Natural killer cell (primary cell): ENCODE measurements around the gene MMP24. TPM values are rescaled to one million over a fixed set of nuclear protein-coding genes. Genes with fewer than 3 reads are reported as not detected.

ENCODE experiments used
- ATAC-seq, 3 donors: fragments of 150-1000 bp in 2 of 3; fragments of 200-7000 bp in 1 of 3; cut with Tn5 transposase; 1 replicate in 1 of 3; 2 replicates in 2 of 3; pipeline ENCODE4 v1.10.0; 2021; ENCODE audit warnings: mild to moderate bottlenecking in 2 of 3, moderate library complexity in 2 of 3
- DNase-seq, 2 donors: peaks; one replicate each; pipeline versions ENCODE4 v3.0.0 to v3.0.0-alpha.2; 2013 to 2021; ENCODE audit warnings: mixed read lengths in 1 of 2
- H3K27ac ChIP-seq: one replicate; pipeline ENCODE4 v1.5.1; 2013; ENCODE audit warnings: mild to moderate bottlenecking, low read length
- H3K27me3 ChIP-seq: one replicate; pipeline ENCODE4 v1.6.1; 2013; ENCODE audit warnings: low read length; ENCODE audit not compliant: control insufficient read depth, insufficient read depth
- H3K36me3 ChIP-seq: one replicate; pipeline ENCODE4 v1.6.1; 2013; ENCODE audit warnings: low read length; ENCODE audit not compliant: control insufficient read depth, insufficient read depth
- H3K4me1 ChIP-seq: one replicate; pipeline ENCODE4 v1.6.1; 2013; ENCODE audit warnings: low read length; ENCODE audit not compliant: control insufficient read depth, insufficient read depth
- H3K4me3 ChIP-seq: one replicate; pipeline ENCODE4 v1.5.1; 2013; ENCODE audit warnings: low read length
- H3K9me3 ChIP-seq: one replicate; pipeline ENCODE4 v1.6.1; 2013; ENCODE audit warnings: low read length; ENCODE audit not compliant: control insufficient read depth, insufficient read depth
- H3K27ac Mint-ChIP-seq, 2 donors: one replicate each; pipeline ENCODE4 v1.8.0; 2022; ENCODE audit warnings: mild to moderate bottlenecking in 2 of 2, mixed read lengths in 2 of 2, moderate library complexity in 1 of 2
- H3K27me3 Mint-ChIP-seq, 2 donors: one replicate each; pipeline ENCODE4 v1.8.0; 2022; ENCODE audit warnings: low read depth in 2 of 2, mixed read lengths in 2 of 2
- H3K36me3 Mint-ChIP-seq: one replicate; pipeline ENCODE4 v1.8.0; 2022; ENCODE audit warnings: mixed read lengths
- H3K4me1 Mint-ChIP-seq, 2 donors: one replicate each; pipeline ENCODE4 v1.8.0; 2022; ENCODE audit warnings: mixed read lengths in 2 of 2
- H3K4me3 Mint-ChIP-seq: one replicate; pipeline ENCODE4 v1.8.0; 2022; ENCODE audit warnings: mild to moderate bottlenecking, moderate library complexity, mixed read lengths
- H3K9me3 Mint-ChIP-seq, 2 donors: one replicate each; pipeline ENCODE4 v1.8.0; 2022; ENCODE audit warnings: mixed read lengths in 2 of 2
- WGBS: methylation state at CpG from one replicate; pipeline ENCODE4 v1.1.7; 2013; ENCODE audit warnings: missing lambda C conversion rate; ENCODE audit not compliant: insufficient coverage; 5-methylcytosine and 5-hydroxymethylcytosine counted together
- intact Hi-C: fragments of 100-400 bp; cut with micrococcal nuclease; formaldehyde crosslinking; loops from one replicate; pipeline ENCODE4 v1.14.2; 2022
- total RNA-seq, 4 donors: library from RNA; stranded (reverse); fragments of 120-200 nt in 1 of 4; gene quantifications; one replicate each; pipeline versions ENCODE4 v1.2.3 to v1.2.4, GENCODE V29; 2013 to 2022
- TF ChIP-seq, protein P1 (sequence below): fragments of 200-600 bp; IDR thresholded peaks from one replicate; pipeline ENCODE4 v1.8.0; 2022; ENCODE audit warnings: antibody characterized with exemption

MMP24 gene
- total RNA-seq, 3 donors from 2014 or later (not counting 1 experiment from before 2014, with no cell fraction given): 0.14 to 0.18 (median 0.16) TPM

DNA sequence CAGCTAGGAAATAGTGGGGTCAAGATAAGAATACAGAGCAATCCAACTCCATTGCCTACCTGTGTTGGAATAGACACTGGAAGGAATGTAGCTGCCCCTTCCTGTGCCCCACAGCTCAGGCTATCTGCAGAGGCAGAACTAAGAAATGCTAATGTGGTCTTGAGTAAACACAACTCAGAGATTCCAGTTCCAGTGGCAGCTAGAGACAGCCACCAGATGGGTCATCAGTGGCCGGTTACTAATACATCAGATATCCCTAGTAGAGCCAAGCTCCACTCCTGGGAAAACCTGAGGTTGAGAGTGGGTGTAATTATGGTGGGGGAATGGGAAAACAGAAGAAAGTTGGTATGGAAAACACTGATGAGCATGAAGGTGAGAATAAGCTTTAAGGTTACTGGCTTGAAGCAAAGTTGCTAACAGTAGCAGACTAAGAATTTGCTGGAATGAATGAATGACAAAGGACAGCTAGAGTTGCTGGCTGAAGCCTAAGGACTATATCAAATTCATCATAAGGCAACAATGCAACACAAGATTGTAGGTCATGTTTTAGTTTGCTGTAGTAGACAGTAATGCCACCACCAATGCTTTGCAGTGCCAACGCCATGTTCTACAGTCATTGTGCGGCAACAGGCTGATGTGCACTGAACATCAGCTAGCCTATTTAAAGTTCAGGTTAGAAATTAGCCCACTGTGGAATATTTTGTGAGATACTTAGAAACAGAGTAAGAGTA is 94.1 kb downstream of the MMP24 start:
- Mint-ChIP-seq H3K4me3 (no peak overlapping the region), H3K27ac (no peak overlapping the region)
- intact Hi-C loops: no loop called here

DNA sequence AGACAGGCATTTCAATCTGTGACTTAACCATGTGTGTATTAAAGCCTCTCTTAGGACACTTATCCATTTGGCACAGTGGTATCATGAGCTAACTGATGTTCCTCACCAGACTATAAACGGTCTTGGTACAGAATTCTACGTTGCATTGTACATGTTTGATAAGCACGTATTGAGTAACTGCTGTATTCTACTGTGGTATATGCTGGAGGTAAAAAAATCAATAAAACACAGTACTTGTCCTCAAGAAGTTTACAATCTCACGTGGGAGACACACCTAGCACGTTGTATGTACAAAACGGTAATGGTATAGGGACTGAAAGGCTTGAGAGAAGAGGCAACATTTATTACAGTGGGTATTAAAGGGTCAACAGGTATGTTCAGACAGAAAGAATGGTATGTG is 98.9 kb downstream of the MMP24 start:
- no peak overlapping the region for H3K27ac Mint-ChIP-seq
- H3K36me3 Mint-ChIP-seq: no peaks in the 10 kb centered on the region
- Histone ChIP-seq H3K27ac (no peak overlapping the region), H3K4me1 (no peaks in the 10 kb centered on the region), H3K27me3 (no peaks in the 10 kb centered on the region), H3K9me3 (no peaks in the 10 kb centered on the region), H3K36me3 (no peaks in the 10 kb centered on the region), H3K4me3 (no peak overlapping the region)
- no peaks in the 10 kb centered on the region for H3K27me3 Mint-ChIP-seq
- no peak overlapping the region for H3K4me3 Mint-ChIP-seq
- TF ChIP-seq, protein P1, sequence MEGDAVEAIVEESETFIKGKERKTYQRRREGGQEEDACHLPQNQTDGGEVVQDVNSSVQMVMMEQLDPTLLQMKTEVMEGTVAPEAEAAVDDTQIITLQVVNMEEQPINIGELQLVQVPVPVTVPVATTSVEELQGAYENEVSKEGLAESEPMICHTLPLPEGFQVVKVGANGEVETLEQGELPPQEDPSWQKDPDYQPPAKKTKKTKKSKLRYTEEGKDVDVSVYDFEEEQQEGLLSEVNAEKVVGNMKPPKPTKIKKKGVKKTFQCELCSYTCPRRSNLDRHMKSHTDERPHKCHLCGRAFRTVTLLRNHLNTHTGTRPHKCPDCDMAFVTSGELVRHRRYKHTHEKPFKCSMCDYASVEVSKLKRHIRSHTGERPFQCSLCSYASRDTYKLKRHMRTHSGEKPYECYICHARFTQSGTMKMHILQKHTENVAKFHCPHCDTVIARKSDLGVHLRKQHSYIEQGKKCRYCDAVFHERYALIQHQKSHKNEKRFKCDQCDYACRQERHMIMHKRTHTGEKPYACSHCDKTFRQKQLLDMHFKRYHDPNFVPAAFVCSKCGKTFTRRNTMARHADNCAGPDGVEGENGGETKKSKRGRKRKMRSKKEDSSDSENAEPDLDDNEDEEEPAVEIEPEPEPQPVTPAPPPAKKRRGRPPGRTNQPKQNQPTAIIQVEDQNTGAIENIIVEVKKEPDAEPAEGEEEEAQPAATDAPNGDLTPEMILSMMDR: no peak
- 82% methylated on average over 6 of the region's 6 CpGs for WGBS
- no peaks in the 10 kb centered on the region for H3K9me3 Mint-ChIP-seq
- ATAC-seq (no peak), DNase-seq (no peak)
- H3K4me1 Mint-ChIP-seq: no peaks in the 10 kb centered on the region
- intact Hi-C loops: no loop called here

More for the DNA sequence above, 94.1 kb downstream of the MMP24 start:
- H3K27me3 Mint-ChIP-seq: no peaks in the 10 kb centered on the region
- H3K4me3 ChIP-seq: no peak overlapping the region
- H3K4me1 Mint-ChIP-seq: peaks cover under 1 to 14% of the 10 kb centered on the region in 2 donors
- 94% methylated on average over 3 of the region's 3 CpGs for WGBS
- no peak for DNase-seq
- no peak for ATAC-seq
- H3K27ac ChIP-seq: no peak overlapping the region
- H3K9me3 Mint-ChIP-seq: no peaks in the 10 kb centered on the region
- TF ChIP-seq, protein P1: no peak
- no peaks in the 10 kb centered on the region for H3K36me3 Mint-ChIP-seq
- H3K27me3 ChIP-seq: no peaks in the 10 kb centered on the region
- no peaks in the 10 kb centered on the region for H3K36me3 ChIP-seq
- H3K4me1 ChIP-seq: peaks cover 3% of the 10 kb centered on the region
- no peaks in the 10 kb centered on the region for H3K9me3 ChIP-seq

DNA sequence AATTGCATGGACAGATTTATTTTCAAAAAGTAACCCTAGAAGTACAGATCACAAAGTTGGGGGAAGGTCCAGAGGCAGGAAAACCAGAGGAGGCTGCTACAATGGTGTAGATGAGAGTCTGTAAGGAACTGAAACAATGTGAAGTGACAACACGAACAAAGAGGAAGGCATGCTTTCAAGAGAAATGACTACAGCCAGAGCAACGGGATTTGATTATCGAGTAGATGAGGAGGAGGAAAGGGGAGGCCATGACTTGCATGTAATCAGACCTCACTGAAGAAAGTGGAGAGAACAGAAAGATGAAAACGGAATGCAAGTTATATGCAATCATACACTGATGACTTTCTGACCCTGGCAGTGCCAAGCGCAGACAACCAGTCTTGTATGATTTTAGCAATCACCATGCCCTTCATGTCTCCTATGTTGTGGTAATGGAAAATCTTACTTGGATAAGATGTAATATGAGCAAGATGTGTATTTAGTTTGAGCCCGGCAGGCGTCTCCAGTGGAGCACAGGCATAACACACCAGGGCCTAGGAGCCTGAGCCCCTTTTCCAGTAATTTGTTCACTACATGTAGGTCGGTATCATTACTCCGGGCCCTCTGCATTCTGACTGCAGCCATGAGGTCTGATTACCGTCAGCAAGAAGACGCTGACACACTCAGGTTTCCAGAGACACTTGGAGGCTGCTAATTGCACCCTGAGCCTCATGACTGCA is 99.7 kb downstream of the MMP24 start:
- WGBS: 85% methylated on average over 11 of the region's 11 CpGs

More for the DNA sequence above, 99.7 kb downstream of the MMP24 start:
- no peak overlapping the region for H3K4me3 Mint-ChIP-seq
- Histone ChIP-seq H3K27me3 (no peaks in the 10 kb centered on the region), H3K27ac (no peak overlapping the region), H3K4me3 (no peak overlapping the region), H3K9me3 (no peaks in the 10 kb centered on the region), H3K4me1 (no peaks in the 10 kb centered on the region), H3K36me3 (no peaks in the 10 kb centered on the region)
- H3K4me1 Mint-ChIP-seq: no peaks in the 10 kb centered on the region
- no peaks in the 10 kb centered on the region for H3K36me3 Mint-ChIP-seq
- ATAC-seq (no peak), DNase-seq (no peak)
- intact Hi-C loops: no loop called here
- no peaks in the 10 kb centered on the region for H3K9me3 Mint-ChIP-seq
- H3K27ac Mint-ChIP-seq: no peak overlapping the region
- no peaks in the 10 kb centered on the region for H3K27me3 Mint-ChIP-seq
- TF ChIP-seq, protein P1: no peak

Other genes starting within 250 kb of the MMP24 start
- gene TRPC4AP, start 133.9 kb upstream of the MMP24 start, total RNA-seq: 10 to 100 TPM; 72.3 to 79.0 (median 74.4) TPM
- gene EDEM2, start 79.4 kb upstream of the MMP24 start, total RNA-seq: 10 to 100 TPM; 20.0 to 27.4 (median 25.3) TPM
- gene PROCR, start 54.6 kb upstream of the MMP24 start, total RNA-seq: 1 to 10 TPM; 6.4 to 9.3 (median 6.4) TPM
- 10 to 100 TPM; 76.5 to 92.7 (median 86.6) TPM for gene MMP24OS, start 51.4 kb downstream of the MMP24 start, total RNA-seq
- gene EIF6, start 58.1 kb downstream of the MMP24 start, total RNA-seq: 10 to 100 TPM; 73.9 to 81.4 (median 79.0) TPM
- not detected for gene FAM83C, start 65.7 kb downstream of the MMP24 start, total RNA-seq
- 10 to 100 TPM; 22.2 to 39.7 (median 27.7) TPM for gene UQCC1, start 185.3 kb downstream of the MMP24 start, total RNA-seq
- gene GDF5, start 211.5 kb downstream of the MMP24 start, total RNA-seq: not detected
- 10 to 100 TPM; 61.5 to 91.8 (median 80.8) TPM for gene CEP250, start 228.9 kb downstream of the MMP24 start, total RNA-seq